ENCODE results near the gene MYOM3.

MYOM3 gene

GRCh38 chr1:24095140-24095859, 16.6 kb downstream of the MYOM3 start:
- no peak for DNase-seq

- DNase-seq = no peak
Measured at GRCh38 chr1:24094554-24094953, 17.4 kb downstream of the MYOM3 start.

- DNase-seq = no peak
Measured at GRCh38 chr1:24093732-24094131, 18.2 kb downstream of the MYOM3 start.

- DNase-seq = no peak
Measured at GRCh38 chr1:24092979-24093378, 19.0 kb downstream of the MYOM3 start.

GRCh38 chr1:24091971-24092482, 19.9 kb downstream of the MYOM3 start:
- DNase-seq = no peak

GRCh38 chr1:24090736-24091135, 21.2 kb downstream of the MYOM3 start:
- DNase-seq = no peak

GRCh38 chr1:24089743-24090555, 22.0 kb downstream of the MYOM3 start:
- no peak for DNase-seq

- DNase-seq = no peak
Measured at GRCh38 chr1:24089027-24089742, 22.8 kb downstream of the MYOM3 start.

- DNase-seq = no peak
Measured at GRCh38 chr1:24086466-24086865, 25.5 kb downstream of the MYOM3 start.

GRCh38 chr1:24085546-24085945, 26.4 kb downstream of the MYOM3 start:
- DNase-seq = no peak

GRCh38 chr1:24085007-24085406, 26.9 kb downstream of the MYOM3 start:
- DNase-seq = no peak

GRCh38 chr1:24084050-24084449, 27.9 kb downstream of the MYOM3 start:
- DNase-seq = no peak

- no peak for DNase-seq
Measured at GRCh38 chr1:24082372-24082771, 29.6 kb downstream of the MYOM3 start.

- no peak for DNase-seq
Measured at GRCh38 chr1:24081190-24081589, 30.7 kb downstream of the MYOM3 start.

GRCh38 chr1:24080131-24080530, 31.8 kb downstream of the MYOM3 start:
- DNase-seq = no peak

GRCh38 chr1:24077278-24077978, 34.5 kb downstream of the MYOM3 start:
- no peak for DNase-seq

GRCh38 chr1:24075946-24076345, 36.0 kb downstream of the MYOM3 start:
- no peak for DNase-seq

- no peak for DNase-seq
Measured at GRCh38 chr1:24075590-24075854, 36.4 kb downstream of the MYOM3 start.

GRCh38 chr1:24074817-24075589, 36.9 kb downstream of the MYOM3 start:
- DNase-seq = no peak

GRCh38 chr1:24074196-24074595, 37.7 kb downstream of the MYOM3 start:
- no peak for DNase-seq

GRCh38 chr1:24071941-24072340, 40.0 kb downstream of the MYOM3 start:
- DNase-seq = no peak

GRCh38 chr1:24070821-24071393, 41.0 kb downstream of the MYOM3 start:
- DNase-seq = peak; percentile 34 to 70
